HG03460 (cell line): ENCODE data around the gene TUBB8.
"Not testable (repeated sequence)": the region's sequence is repeated elsewhere in the genome, so short reads cannot be mapped to it uniquely, and the experiment has no call there.

Experiments used
- ATAC-seq: cut with Tn5 transposase; IDR thresholded peaks from one replicate; pipeline ENCODE4 v1.9.1; 2021; ENCODE audit not compliant: unreplicated experiment

Gene TUBB8

DNA sequence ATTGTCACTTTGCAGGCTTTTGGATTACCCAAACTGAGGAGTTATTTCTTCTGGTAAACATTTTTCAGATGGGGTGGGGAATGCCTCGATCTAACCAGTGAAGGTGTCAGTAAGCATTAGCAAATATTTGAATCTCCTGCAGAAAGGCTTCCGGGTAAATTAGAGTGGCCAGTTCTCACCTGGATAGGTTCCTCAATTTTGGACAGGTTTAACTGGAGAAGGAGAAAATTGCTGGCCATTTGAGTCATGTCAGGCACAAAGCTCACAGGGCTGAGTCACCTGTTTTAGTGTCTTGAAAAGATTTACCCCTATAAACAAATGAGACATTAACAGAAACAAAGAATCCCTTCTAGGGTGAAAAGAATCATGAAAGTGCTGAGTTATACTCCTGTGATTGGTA is 830 bp upstream of the TUBB8 start:
- ATAC-seq, result not testable (repeated sequence)

DNA sequence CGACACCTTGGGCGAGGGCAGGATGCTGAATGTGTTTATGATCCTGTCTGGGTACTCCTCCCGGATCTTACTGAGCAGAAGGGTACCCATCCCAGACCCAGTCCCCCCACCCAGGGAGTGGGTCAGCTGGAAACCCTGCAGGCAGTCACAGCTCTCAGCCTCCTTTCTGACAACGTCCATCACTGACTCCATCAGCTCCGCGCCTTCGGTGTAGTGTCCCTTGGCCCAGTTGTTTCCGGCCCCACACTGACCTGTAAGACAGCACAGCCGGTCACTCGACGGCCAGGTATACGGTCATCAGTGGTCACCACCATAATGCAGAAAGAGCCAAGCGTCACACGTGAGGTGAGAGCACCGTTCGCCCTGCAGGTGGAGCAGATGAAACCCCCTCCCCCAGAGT is 1.2 kb downstream of the TUBB8 start:
- ATAC-seq, result not testable (repeated sequence)

DNA sequence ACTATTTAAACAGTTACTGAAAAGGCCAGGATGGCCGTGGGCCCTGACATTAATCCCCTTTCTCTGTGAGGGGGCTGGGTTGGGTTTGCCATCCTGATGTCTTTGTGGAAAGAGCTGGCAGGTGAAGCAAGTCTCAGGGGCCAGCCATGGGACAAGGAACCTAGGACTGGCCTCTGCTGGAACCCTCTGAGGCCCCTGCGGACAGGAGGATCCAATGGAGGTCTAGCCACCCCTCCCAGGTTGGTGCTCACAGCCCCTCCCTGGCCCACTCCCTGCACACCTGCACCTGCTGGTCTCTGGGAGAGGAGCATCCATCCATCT is 35.8 kb downstream of the TUBB8 start:
- ATAC-seq, result not testable (repeated sequence)

- not testable (repeated sequence) for ATAC-seq
These were observed 36.4 kb downstream of the TUBB8 start for GRCh38 chr10:12444-13314.

DNA sequence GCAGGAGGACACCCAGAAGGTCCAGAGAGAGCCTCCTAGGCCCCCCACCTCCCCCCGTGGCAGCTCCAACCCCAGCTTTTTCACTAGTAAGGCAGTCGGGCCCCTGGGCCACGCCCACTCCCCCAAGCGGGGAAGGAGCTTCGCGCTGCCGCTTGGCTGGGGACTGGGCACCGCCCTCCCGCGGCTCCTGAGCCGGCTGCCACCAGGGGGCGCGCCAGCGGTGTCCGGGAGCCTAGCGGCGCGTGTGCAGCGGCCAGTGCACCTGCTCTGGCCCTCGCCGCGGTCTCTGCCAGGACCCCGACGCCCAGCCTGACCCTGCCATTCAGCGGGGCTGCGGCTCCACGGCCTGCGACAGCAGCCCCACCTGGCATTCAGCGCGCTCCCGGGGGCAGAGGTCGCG is 37.8 kb downstream of the TUBB8 start:
- not testable (repeated sequence) for ATAC-seq

DNA sequence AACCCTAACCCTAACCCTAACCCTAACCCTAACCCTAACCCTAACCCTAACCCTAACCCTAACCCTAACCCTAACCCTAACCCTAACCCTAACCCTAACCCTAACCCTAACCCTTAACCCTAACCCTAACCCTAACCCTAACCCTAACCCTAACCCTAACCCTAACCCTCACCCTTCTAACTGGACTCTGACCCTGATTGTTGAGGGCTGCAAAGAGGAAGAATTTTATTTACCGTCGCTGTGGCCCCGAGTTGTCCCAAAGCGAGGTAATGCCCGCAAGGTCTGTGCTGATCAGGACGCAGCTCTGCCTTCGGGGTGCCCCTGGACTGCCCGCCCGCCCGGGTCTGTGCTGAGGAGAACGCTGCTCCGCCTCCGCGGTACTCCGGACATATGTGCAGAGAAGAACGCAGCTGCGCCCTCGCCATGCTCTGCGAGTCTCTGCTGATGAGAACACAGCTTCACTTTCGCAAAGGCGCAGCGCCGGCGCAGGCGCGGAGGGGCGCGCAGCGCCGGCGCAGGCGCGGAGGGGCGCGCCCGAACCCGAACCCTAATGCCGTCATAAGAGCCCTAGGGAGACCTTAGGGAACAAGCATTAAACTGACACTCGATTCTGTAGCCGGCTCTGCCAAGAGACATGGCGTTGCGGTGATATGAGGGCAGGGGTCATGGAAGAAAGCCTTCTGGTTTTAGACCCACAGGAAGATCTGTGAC is 38.7 kb downstream of the TUBB8 start:
- ATAC-seq, result not testable (repeated sequence)
